ENCODE data around the gene MED15. TPM values are rescaled to one million over a fixed set of nuclear protein-coding genes. Genes with fewer than 3 reads are reported as not detected.

The MED15 gene
- total and polyA plus RNA-seq, 10 of the 15 experiments (the other 5 are each of a cell fraction or from before 2014, with no cell fraction given) = 1.4 to 75.2 (median 26.9) TPM

- H3K4me3 ChIP-seq = no peak overlapping the region
- DNase-seq (ENCODE audit: low read depth, low spot score) (no peak), ATAC-seq (no peak), FAIRE-seq (no peak)
- BruUV-seq (replicated peaks) = no TSS peak
- intact Hi-C loops (cut with micrococcal nuclease; ENCODE audit: unreplicated experiment) = no loop called here
- H3K9me3 ChIP-seq (replicated peaks; ENCODE audit: control insufficient read depth, insufficient read depth, low read length) = no peaks in the 10 kb centered on the region
- H3K4me2 ChIP-seq (ENCODE audit: control insufficient read depth, insufficient read depth) = no peak overlapping the region
- H2AFZ ChIP-seq (ENCODE audit: control insufficient read depth, low read depth, low read length) = no peak overlapping the region
- no peak overlapping the region for H3K27ac ChIP-seq (ENCODE audit: control insufficient read depth, insufficient read depth)
- H4K20me1 ChIP-seq (ENCODE audit: control insufficient read depth, insufficient read depth) = no peaks in the 10 kb centered on the region
- POLR2A ChIA-PET = interaction anchor here (0.7 kb wide), 1 partner anchor 422 kb away, joined by 5 read pairs; no protein-coding TSS in a partner anchor
- no peak for TF ChIP-seq HCFC1 (IDR thresholded peaks at IDR 0.05; ENCODE audit: low read length)
- no peak for TF ChIP-seq SREBF2 (IDR thresholded peaks at IDR 0.05; ENCODE audit: low read length)
- no peak for TF ChIP-seq NFYA (IDR thresholded peaks at IDR 0.05; ENCODE audit: borderline replicate concordance, low read depth, low read length)
- no peak for TF ChIP-seq CBFB (IDR thresholded peaks at IDR 0.05; ENCODE audit: low read depth)
- TF ChIP-seq CREM (IDR thresholded peaks at IDR 0.05; ENCODE audit: low read depth) = no peak
- TF ChIP-seq RB1 (IDR thresholded peaks at IDR 0.05; ENCODE audit: borderline replicate concordance) = no peak
- no peak for TF ChIP-seq EZH2 (IDR thresholded peaks at IDR 0.05; ENCODE audit: borderline replicate concordance, control insufficient read depth, low read depth, low read length)
- no peak for TF ChIP-seq USF1 (IDR thresholded peaks at IDR 0.05; ENCODE audit: borderline replicate concordance, extremely low read length, insufficient read depth, low read depth, low read length)
- no peak for TF ChIP-seq IRF4 (IDR thresholded peaks at IDR 0.05; ENCODE audit: low read depth, low read length)
- WGBS (ENCODE audit: insufficient coverage, insufficient replicate concordance, low lambda C conversion rate, missing lambda C conversion rate) = 60% methylated on average over 19 of the region's 19 CpGs
- CTCF ChIA-PET = no interaction called here
- in situ Hi-C loops (cut with MboI) = no loop called here
- no peaks in the 10 kb centered on the region for H3K36me3 ChIP-seq (ENCODE audit: control insufficient read depth in 2 of 2, insufficient read depth in 2 of 2, low read length in 1 of 2)
- H3K4me1 ChIP-seq (ENCODE audit: control insufficient read depth, insufficient read depth, low read length) = no peaks in the 10 kb centered on the region
- H3K79me2 ChIP-seq (ENCODE audit: control insufficient read depth, insufficient read depth, low read length) = no peaks in the 10 kb centered on the region
- no peaks in the 10 kb centered on the region for H3K27me3 ChIP-seq (replicated peaks in 1 of 2; ENCODE audit: control insufficient read depth in 2 of 2, insufficient read depth in 2 of 2, low read length in 1 of 2)
- SMC1A ChIA-PET (ENCODE audit: uncharacterized antibody, unreplicated experiment) = interaction anchor here (1.1 kb wide), 1 partner anchor 8 kb away, joined by 3 read pairs; no protein-coding TSS in a partner anchor
- RAD21 ChIA-PET (ENCODE audit: unreplicated experiment) = no interaction called here
- no peak overlapping the region for H3K9ac ChIP-seq (ENCODE audit: control insufficient read depth, insufficient read depth, low read length)
Observed at GRCh38 chr22:20615533-20616450, 108.4 kb downstream of the MED15 start.

Data from GM12878 (cell line).